Measurements from ENCODE around the gene IFNA7. TPM values are rescaled to one million over a fixed set of nuclear protein-coding genes. Genes with fewer than 3 reads are reported as not detected.

IFNA7 gene
- total RNA-seq, 1 experiment from 2014 or later, result not detected

DNA sequence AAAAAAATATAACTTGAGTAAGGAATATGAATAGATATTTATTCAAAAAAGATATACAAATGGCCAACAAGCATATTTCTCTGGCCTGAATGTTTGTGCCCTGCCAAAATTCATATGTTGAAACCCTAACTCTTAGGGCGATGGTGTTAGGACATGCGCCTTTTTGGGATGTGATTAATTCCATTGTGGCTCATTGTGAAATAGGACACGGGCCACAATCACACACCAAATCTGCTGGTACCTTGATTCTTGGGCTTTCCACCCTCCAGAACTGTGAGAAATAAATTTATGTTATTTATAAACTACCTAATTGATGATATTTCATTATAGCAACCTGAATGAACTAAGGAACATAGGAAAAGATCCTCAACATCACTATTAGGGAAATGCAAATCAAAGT is 29.8 kb downstream of the IFNA7 start:
- POLR2A ChIA-PET, result no interaction called here
- RAD21 ChIA-PET (ENCODE audit: low non-redundant PET in 1 of 2, low total read pairs in 2 of 2, uncharacterized antibody in 2 of 2, unreplicated experiment in 2 of 2), result no interaction called here

More for the DNA sequence above, 29.8 kb downstream of the IFNA7 start:
- Histone ChIP-seq H3K4me2 (ENCODE audit: low read length) (no peak overlapping the region), H4K20me1 (ENCODE audit: insufficient read depth) (no peaks in the 10 kb centered on the region), H3K27ac (ENCODE audit: low read depth, low read length) (no peak overlapping the region), H3K27me3 (ENCODE audit: insufficient read depth, low read length) (no peaks in the 10 kb centered on the region), H3K4me3 (replicated peaks in 1 of 2; ENCODE audit: low read depth in 1 of 2, low read length in 2 of 2) (no peak overlapping the region), H3K9me3 (ENCODE audit: control insufficient read depth in 1 of 2, insufficient read depth in 1 of 2, low read depth in 1 of 2, low read length in 2 of 2) (no peaks in the 10 kb centered on the region), H3K4me1 (ENCODE audit: control insufficient read depth in 1 of 2, insufficient read depth in 2 of 2, low read length in 2 of 2) (no peaks in the 10 kb centered on the region), H3K9me2 (ENCODE audit: insufficient read depth) (no peaks in the 10 kb centered on the region), H3K79me2 (ENCODE audit: insufficient read depth, low read length) (no peaks in the 10 kb centered on the region), H3K36me3 (ENCODE audit: control insufficient read depth in 1 of 2, insufficient read depth in 2 of 2, low read length in 2 of 2) (no peaks in the 10 kb centered on the region), H2AFZ (ENCODE audit: low read depth, low read length, poor library complexity, severe bottlenecking) (no peak overlapping the region), H3K9ac (ENCODE audit: low read length) (no peak overlapping the region)
- TF ChIP-seq RAD21 (IDR thresholded peaks at IDR 0.05; ENCODE audit: low read depth) (no peak), EGR1 (IDR thresholded peaks at IDR 0.05; ENCODE audit: low read depth) (no peak), ZFX (IDR thresholded peaks at IDR 0.05) (no peak), CEBPB (IDR thresholded peaks at IDR 0.05; ENCODE audit: low read depth) (no peak), POLR2AphosphoS5 (IDR thresholded peaks at IDR 0.05; ENCODE audit: low read depth, low read length) (no peak), SIN3A (IDR thresholded peaks at IDR 0.05; ENCODE audit: low read depth) (no peak), TCF7L2 (IDR thresholded peaks at IDR 0.05; ENCODE audit: borderline replicate concordance, extremely low read depth, insufficient read depth, insufficient read length) (no peak), FOSL1 (IDR thresholded peaks at IDR 0.05; ENCODE audit: low read depth) (no peak), CTCF (IDR thresholded peaks at IDR 0.05 in 2 of 3, conservative IDR thresholded peaks at IDR 0.05 in 1 of 3; ENCODE audit: borderline replicate concordance in 1 of 3, insufficient read depth in 1 of 3, low read depth in 2 of 3, low read length in 2 of 3) (no peak), SRF (IDR thresholded peaks at IDR 0.05; ENCODE audit: low read depth) (no peak), ZNF274 (IDR thresholded peaks at IDR 0.05; ENCODE audit: low read depth, low read length) (no peak), ATF3 (IDR thresholded peaks at IDR 0.05) (no peak), EZH2phosphoT487 (IDR thresholded peaks at IDR 0.05; ENCODE audit: borderline replicate concordance) (no peak), REST (IDR thresholded peaks at IDR 0.05; ENCODE audit: low read depth) (no peak)
- no TSS peak for BruUV-seq (replicated peaks)
- intact Hi-C loops (cut with micrococcal nuclease), result no loop called here
- no peak for DNase-seq (ENCODE audit: low read depth, low spot score)
- ATAC-seq, result no peak
- CTCF ChIA-PET, result no interaction called here

Data from HCT116 (cell line).